ENCODE data around the gene KMO.

Gene KMO

DNA sequence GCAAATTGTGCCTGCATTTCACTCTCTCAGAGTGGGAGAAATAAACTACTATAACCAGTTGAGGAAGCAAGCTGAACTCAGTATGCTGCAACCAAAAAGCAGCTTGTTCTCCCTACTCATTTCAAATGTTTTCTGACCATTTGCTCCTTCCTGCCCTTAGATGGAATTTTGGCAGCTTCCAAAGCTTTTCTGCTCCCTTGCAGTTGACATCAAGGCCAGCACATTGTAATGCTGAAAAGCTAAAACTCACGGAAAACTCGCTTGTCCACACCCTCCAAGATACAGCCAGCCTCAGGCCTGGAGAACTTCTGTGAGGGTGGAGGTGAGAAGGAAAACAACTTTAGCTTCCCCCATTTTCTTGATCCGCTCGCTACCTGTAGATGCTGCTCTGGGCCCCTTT lies 113.0 kb downstream of the KMO start:
- Histone ChIP-seq H3K27me3 (ENCODE audit: insufficient read depth, poor library complexity, severe bottlenecking) (no peaks in the 10 kb centered on the region), H3K27ac (ENCODE audit: poor library complexity, severe bottlenecking) (no peak overlapping the region), H3K36me3 (ENCODE audit: low read depth) (no peaks in the 10 kb centered on the region), H3K9me3 (ENCODE audit: severe bottlenecking) (no peaks in the 10 kb centered on the region), H3K4me3 (ENCODE audit: severe bottlenecking) (no peak overlapping the region), H3K4me1 (ENCODE audit: insufficient read depth, poor library complexity, severe bottlenecking) (peaks cover 10% of the 10 kb centered on the region)
- TF ChIP-seq, protein P1, sequence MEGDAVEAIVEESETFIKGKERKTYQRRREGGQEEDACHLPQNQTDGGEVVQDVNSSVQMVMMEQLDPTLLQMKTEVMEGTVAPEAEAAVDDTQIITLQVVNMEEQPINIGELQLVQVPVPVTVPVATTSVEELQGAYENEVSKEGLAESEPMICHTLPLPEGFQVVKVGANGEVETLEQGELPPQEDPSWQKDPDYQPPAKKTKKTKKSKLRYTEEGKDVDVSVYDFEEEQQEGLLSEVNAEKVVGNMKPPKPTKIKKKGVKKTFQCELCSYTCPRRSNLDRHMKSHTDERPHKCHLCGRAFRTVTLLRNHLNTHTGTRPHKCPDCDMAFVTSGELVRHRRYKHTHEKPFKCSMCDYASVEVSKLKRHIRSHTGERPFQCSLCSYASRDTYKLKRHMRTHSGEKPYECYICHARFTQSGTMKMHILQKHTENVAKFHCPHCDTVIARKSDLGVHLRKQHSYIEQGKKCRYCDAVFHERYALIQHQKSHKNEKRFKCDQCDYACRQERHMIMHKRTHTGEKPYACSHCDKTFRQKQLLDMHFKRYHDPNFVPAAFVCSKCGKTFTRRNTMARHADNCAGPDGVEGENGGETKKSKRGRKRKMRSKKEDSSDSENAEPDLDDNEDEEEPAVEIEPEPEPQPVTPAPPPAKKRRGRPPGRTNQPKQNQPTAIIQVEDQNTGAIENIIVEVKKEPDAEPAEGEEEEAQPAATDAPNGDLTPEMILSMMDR (IDR thresholded peaks at IDR 0.05; ENCODE audit: poor library complexity, severe bottlenecking), result no peak
- ATAC-seq (ENCODE audit: low read depth), result no peak
- no peak for DNase-seq (ENCODE audit: low spot score)
